C4-2B (cell line): ENCODE data around the gene PADI4.

Source experiments
- H3K27ac ChIP-seq: fragments of 450-650 bp; 2 replicates; pipeline ENCODE4 v1.5.1; 2017
- CTCF ChIP-seq: fragments of 450-650 bp; conservative IDR thresholded peaks from 2 replicates; pipeline ENCODE4 v1.5.1; 2017; ENCODE audit warnings: mild to moderate bottlenecking
- ZFX ChIP-seq: fragments of 450-650 bp; IDR thresholded peaks from 2 replicates; pipeline ENCODE4 v1.6.1; 2017

The PADI4 gene

DNA sequence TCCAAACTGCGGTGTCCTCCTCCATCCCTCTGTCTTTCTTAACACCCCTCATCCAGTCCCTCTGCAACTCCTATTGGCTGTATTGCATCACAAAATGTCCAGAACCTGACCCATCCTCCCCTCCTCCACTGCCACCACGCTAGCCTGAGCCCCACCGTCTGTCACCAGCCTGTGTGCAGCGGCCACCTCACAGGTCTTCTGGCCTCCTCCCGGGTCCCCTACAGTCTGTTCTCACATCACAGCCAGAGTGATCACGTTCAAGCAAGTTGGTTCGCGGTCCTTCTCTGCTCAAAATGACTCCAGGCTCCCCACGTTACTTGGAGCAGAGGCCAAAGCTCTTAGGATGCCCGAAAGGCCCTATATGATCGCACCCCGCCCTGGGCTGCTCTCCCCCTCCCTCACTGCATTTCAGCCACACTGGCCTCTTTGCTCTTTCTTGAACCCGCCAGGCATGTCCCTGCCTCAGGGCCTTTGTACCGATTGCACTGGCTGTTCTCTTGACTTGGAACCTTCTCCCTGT is 2.4 kb upstream of the PADI4 start:
- no peak for TF ChIP-seq CTCF
- TF ChIP-seq ZFX, result no peak
- H3K27ac ChIP-seq, result no peak overlapping the region

GRCh38 chr1:17306407-17306806 is 1.6 kb upstream of the PADI4 start:
- H3K27ac ChIP-seq, result no peak overlapping the region
- TF ChIP-seq ZFX (no peak), CTCF (no peak)

DNA sequence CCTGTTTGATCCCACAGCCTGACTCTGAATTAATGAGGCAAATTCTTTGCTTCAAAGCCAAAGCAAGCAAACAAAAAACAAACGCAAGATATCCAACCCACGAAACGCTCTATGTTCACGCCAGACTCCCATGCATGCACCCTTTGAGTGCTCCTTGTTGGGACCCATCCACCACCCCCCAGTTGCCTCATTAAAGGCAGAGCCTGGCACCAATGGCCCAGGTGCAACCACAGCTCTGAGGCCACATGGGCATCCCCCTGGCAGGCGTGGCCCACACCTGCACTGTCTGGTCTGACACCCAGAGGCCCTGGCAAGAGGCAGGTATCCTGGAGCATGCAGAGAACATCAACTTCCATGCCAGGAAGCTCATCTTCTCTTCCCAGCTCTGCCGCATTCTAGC is 1.1 kb upstream of the PADI4 start:
- TF ChIP-seq ZFX, result no peak
- TF ChIP-seq CTCF, result no peak
- H3K27ac ChIP-seq, result no peak overlapping the region

DNA sequence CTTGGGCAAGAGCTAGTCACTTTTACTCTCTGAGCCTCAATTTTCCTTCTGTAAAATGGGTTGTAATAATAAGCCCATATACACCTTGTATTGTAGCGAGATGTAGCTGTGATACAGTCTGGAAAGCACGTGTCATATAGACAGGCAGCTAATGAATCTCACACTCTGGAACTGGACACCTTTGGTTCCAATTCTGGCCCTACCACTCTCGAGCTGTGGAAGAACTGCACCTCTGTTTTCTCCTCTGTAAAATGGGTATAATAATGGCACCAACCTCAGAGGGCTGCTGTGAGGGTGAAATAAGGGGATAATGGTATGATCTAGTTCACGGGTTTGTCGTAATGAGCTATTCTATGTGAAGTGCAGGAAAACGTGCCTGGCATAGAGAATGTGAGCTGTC is 668 bp upstream of the PADI4 start:
- no peak for TF ChIP-seq CTCF
- no peak for TF ChIP-seq ZFX
- no peak overlapping the region for H3K27ac ChIP-seq

DNA sequence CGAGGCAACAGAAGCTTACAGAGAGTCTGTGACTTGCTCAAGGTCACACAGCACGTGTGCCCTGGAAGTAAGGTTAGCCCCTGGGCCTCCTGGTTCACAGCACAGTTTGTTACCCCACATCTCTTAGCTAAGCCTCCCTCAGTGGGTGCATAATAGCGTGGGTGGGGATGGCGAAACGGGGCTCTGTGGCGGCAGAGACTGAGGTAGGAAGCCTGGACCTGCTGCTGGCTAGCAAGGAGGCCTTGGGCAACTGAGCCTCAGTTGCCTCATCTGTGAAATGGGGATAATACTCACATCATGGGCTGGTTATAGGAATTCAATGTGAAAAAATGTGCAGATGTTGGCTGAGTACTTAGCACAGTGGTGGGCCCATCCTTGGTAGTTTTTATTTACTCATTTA is 596 bp downstream of the PADI4 start:
- TF ChIP-seq ZFX, result no peak
- TF ChIP-seq CTCF, result no peak
- H3K27ac ChIP-seq, result no peak overlapping the region

GRCh38 chr1:17309426-17310067 is 1.6 kb downstream of the PADI4 start:
- TF ChIP-seq CTCF, result no peak
- no peak for TF ChIP-seq ZFX
- no peak overlapping the region for H3K27ac ChIP-seq

DNA sequence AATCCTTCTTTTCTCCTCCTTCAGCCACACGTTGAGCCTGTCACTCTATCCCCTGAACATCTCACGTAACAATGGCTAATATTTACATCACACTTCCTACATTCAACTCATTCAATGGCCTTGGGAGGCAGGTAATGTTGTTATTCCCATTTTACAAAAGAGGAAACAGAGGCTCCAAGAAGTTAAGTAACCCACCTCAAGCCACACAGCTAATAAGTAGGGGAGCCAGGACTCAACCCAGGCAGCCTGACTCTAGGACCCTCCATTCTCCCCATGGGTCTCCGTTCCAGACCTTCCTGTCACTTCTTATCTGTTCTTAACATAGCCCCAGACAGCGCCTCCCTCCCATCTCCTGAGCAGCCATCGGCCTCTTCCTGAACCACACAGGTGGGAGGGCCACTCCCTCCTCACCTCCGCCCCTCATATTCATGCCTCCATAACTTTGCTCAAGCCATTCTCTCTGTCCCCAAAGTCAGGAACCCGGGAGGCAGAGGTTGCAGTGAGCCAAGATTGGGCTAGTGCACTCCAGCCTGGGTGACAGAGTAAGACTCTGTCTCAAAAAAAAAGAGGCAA is 2.2 kb downstream of the PADI4 start:
- TF ChIP-seq ZFX, result no peak
- no peak for TF ChIP-seq CTCF
- H3K27ac ChIP-seq, result no peak overlapping the region
